GM18508 (cell line): ENCODE data around the gene NSMCE1.

Source experiments
- ATAC-seq: cut with Tn5 transposase; IDR thresholded peaks from one replicate; pipeline ENCODE4 v1.9.1; 2021; ENCODE audit warnings: moderate number of reproducible peaks; ENCODE audit not compliant: insufficient read depth, unreplicated experiment

NSMCE1 gene

GRCh38 chr16:27232901-27233625 lies 35.5 kb downstream of the NSMCE1 start:
- no peak for ATAC-seq

- ATAC-seq: no peak
Observed at GRCh38 chr16:27232061-27232900, 36.3 kb downstream of the NSMCE1 start.

DNA sequence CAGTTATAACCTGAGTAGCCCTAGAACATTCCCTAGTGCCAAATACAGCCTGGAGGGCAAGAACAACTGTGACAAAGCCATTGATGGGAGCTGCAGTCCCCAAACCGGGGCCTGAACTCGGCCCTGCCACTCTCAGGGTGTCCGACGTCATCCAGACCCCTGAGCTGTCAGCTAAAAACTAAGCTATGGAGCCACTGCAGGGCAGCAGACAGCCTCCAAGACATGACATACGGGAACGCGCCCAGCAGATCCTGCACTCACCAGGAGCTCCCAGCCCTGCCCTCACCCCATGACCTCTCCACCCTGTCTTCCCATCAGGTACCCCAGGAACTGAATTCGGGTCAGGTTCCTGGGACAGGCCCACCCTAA lies 36.9 kb downstream of the NSMCE1 start:
- ATAC-seq: no peak

GRCh38 chr16:27230562-27231001 lies 38.0 kb downstream of the NSMCE1 start:
- ATAC-seq: no peak

- no peak for ATAC-seq
Observed at GRCh38 chr16:27229891-27230470, 38.6 kb downstream of the NSMCE1 start.

DNA sequence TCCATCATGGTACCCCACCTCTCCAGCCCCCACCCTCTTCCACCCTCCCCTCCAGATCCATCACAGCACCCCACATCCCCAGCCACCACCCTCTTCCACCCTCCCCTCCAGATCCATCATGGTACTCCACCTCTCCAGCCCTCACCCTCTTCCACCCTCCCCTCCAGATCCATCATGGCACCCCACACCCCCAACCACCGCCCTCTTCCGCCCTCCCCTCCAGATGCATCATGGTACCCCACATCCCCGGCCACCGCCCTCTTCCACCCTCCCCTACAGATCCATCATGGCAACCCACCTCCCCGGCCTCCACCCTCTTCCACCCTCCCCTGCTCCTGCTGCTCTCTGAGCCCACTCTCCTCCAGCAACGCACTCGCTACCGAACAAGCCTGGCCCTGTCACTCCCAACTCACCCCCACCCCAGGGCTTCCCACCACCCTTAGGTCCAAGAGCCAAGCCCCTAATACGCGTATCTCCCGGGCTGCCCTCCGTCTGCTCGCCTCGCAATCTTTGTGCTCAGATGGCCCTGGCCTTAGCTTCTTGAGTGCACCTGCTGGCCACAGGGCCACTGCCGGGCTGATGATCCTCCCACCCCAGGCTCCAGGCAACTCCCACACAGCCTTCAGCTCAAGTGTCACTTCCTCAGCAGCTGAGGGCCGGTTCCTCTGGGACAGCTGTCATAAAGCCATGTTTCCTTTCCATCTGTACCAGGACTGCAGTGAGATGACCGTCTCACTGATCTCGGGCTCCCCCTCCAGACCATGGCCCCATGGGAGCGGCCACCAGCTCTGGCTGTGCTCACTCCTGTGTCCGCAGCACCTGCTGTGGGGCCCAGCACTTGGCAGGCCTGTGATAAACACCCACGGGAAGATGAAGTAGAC lies 39.7 kb downstream of the NSMCE1 start:
- no peak for ATAC-seq

- no peak for ATAC-seq
Observed at GRCh38 chr16:27228045-27228444, 40.5 kb downstream of the NSMCE1 start.

GRCh38 chr16:27226976-27227705 lies 41.4 kb downstream of the NSMCE1 start:
- ATAC-seq: no peak

DNA sequence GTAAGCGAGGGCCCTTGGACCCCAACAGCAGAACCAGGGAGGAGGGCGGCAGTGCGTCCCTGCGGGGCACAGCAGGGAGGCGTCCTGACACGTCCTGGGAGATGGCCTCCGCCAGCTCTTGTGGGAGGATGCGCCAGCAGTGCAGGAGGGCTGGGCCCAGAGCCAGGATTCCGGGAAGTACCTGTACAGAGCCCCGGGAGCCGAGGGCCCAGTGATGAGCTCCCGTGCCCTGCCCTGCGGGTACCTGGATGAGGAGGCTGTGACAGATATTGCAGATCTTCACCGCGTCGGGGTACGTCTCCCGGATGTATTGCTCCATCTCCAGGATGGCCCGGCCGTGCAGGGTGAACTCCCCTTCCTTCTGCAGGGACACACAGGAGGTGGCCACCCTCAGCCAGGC lies 42.1 kb downstream of the NSMCE1 start:
- no peak for ATAC-seq

DNA sequence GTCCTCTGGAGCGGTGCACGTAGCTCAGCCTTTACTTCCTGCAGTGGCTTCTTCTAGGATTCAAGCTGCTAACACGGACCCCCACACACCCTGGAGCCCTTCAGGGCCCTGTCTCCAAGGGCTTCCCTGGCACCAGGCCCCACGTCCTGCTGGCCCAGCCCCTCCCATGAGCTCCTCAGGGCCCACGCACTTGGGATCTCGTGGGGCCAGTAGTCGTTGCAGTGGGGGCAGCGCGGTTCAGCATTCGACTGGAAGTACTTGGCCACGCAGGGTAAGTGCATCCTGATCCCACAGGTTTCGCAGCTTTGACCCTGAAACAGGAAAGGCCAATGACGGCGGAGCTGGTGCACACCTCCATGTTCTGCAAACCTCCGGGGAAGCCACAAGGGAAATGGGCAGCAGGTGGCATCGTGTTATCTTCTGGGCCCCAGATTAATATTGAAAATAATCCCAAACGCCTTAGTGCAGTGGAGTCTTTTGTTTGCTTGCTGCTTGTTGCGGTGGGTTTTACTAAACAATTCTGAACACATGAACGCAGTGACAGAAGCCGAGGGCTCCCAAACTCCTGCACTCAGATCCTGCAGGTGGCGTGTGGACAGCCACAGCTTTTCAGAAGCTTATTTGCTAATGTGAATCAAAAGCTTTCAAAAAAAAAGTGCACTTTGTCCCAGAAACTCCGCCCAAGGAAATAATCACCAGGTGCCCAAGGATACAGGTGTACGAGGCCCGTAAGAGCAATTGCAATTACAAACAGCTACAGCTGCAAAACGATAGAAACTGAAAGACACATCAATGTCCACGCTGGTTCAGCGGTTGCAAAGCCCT lies 42.8 kb downstream of the NSMCE1 start:
- ATAC-seq: no peak

DNA sequence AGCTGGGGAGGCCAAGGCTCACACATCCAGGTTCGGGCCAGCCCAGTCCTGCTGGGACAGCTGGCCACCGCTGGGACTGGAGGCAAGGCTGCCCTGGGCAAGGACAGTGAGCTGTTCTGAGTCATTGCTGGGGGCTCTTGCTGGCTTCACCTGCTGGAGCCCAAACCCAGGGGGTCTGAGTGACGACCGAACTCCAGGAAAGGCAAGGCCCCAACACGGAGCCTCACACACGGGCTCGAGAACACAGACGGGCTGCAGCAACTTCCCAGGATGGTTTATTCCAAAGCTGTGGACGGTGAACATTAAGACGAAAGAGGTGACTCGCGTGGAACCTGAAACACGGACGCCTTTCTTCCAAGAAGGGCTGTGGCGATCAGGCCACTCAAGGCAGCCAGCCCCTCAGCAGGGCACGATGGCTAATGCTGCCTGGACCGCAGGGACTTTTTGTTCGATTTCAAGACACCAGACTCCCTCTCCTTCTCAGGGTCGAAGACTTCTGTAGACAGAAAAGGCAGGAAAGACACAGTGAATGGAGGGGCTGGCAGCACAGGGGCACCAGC lies 43.8 kb downstream of the NSMCE1 start:
- no peak for ATAC-seq

DNA sequence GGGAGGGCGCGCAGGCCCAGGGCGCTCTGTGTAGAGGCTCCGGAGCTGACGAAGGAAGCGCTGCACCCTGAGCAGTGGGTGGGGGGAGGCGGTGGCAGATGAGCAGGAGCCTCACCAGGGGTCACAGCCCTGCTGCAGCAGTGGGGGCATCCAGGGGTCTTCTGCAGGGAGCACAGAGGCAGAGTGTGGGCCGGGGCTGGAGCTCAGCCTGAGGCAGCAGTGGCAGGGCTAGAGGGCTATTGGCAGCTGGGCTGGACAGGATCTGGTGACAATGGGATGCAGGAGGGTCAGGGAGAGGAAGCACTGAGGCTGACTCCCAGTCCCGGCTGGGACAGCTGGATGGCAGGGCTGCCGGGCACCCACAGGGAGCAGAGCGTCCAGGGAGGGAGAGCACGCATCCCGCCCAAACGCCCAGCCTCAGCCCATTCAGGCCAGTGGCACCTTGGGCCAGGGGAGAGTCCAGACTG lies 44.3 kb downstream of the NSMCE1 start:
- ATAC-seq: no peak

- no peak for ATAC-seq
Observed at GRCh38 chr16:27223701-27224100, 44.9 kb downstream of the NSMCE1 start.

DNA sequence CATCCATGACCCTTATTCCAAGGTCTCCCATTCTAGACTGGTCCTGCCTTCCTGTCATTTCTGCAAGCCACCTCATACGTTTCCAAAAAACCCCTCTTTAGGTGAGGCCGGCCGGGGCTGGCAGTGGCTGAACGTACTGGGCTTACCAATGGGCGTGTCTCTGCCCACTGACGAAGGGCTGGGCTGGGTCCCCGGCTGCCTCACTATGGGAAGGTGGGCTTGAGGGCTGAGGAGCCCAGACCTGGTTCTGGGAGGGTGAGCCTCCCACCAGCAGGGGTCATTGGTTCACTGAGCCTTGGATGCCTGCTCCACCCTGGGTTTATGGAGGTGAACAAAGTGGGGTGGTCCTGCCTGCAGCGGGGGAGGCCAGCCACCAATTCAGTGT lies 45.4 kb downstream of the NSMCE1 start:
- ATAC-seq: no peak

DNA sequence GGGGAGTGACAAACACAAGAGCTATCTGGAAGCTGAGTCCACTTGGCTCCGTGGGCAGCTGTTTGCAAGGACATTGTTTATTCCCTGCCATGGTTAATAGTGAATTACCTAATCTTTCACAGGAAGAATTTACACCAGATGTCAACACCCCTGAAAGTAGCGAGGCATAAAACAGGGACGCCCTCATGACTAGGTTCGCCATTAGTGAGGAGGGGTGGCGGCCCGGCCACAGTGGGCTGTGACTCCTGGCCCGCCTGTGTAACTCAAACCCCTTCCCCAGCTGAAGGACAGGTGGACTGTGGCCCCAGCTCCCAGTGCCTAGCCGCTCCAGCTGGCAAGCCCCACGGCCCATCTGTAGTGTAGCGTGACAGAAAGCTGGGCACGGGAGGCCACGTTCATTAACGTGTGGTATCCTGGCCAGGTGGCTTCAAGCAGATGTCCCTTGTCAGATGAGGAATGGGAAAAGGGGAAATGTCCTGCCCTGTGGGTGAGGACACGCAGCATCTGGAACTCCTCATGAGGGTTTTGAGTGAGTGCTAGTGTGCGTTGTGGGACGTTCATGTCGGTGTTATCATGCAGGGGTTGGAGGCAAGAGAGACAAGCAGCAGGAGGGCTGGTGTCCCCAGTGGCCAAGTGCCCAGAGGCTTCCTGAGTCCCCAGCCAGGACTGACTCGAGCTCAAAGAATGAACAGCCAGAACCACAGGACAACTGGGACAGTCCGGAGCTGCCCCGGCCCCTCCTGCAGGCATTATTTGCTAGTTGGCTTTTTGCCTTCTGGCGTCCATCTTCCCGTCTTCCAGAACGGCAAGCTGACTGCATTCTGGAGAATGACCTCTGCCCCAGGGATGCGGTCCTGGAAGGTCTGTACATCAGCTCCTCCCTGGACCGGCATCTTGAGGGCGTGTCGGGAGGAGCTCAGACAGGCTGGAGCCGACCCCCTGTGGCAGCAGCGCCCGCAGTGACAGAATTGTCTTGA lies 46.0 kb downstream of the NSMCE1 start:
- ATAC-seq: no peak

GRCh38 chr16:27221576-27222248 lies 46.9 kb downstream of the NSMCE1 start:
- no peak for ATAC-seq

GRCh38 chr16:27220991-27221390 lies 47.6 kb downstream of the NSMCE1 start:
- no peak for ATAC-seq
